Measurements from ENCODE around the gene FGF14.

FGF14 gene

DNA sequence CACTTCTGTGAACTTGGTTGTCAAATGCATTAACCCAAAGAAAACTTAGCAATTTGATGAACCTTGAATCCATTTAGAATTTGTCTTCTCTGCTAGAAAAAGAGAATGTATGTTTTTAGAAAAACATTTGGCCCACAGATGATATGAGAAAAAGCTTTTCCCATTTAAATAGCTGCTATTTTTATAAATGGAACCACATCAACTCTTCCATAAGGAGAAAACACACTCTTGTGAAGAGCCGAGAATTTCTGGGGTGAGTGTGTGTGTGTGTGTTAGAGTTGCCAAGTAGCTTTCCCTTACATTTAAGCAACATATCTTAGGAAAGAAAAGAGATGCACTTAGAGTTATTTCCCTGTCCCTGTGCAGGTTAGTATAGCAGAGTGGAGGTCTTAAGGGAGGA, 626.6 kb downstream of the FGF14 start:
- TF ChIP-seq, protein P1, sequence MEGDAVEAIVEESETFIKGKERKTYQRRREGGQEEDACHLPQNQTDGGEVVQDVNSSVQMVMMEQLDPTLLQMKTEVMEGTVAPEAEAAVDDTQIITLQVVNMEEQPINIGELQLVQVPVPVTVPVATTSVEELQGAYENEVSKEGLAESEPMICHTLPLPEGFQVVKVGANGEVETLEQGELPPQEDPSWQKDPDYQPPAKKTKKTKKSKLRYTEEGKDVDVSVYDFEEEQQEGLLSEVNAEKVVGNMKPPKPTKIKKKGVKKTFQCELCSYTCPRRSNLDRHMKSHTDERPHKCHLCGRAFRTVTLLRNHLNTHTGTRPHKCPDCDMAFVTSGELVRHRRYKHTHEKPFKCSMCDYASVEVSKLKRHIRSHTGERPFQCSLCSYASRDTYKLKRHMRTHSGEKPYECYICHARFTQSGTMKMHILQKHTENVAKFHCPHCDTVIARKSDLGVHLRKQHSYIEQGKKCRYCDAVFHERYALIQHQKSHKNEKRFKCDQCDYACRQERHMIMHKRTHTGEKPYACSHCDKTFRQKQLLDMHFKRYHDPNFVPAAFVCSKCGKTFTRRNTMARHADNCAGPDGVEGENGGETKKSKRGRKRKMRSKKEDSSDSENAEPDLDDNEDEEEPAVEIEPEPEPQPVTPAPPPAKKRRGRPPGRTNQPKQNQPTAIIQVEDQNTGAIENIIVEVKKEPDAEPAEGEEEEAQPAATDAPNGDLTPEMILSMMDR (conservative IDR thresholded peaks at IDR 0.05; ENCODE audit: low read length), result no peak
- H3K4me3 ChIP-seq (ENCODE audit: low read length), result no peak overlapping the region
- DNase-seq (ENCODE audit: low read depth), result no peak

DNA sequence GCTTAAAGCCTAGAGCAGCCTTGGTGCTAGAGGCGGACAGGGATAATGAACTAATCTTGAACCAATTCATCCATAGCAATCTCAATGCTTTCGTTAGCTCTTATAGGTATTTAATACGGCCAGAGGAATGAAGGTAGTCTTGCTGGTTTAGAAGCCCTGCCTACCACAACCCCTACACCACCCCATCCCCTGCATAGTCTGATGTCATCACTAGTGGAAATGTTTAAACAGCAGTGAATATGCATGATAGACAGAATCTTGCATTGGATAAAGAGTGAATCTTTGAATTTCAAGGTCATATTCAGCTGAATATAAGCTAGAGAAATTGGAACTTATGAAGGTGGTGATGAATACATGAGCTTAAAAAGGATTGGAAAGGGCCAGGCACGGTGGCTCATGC, 627.5 kb downstream of the FGF14 start:
- DNase-seq (ENCODE audit: low read depth), result no peak
- H3K4me3 ChIP-seq (ENCODE audit: low read length), result no peak overlapping the region
- TF ChIP-seq, protein P1 (conservative IDR thresholded peaks at IDR 0.05; ENCODE audit: low read length), result no peak

DNA sequence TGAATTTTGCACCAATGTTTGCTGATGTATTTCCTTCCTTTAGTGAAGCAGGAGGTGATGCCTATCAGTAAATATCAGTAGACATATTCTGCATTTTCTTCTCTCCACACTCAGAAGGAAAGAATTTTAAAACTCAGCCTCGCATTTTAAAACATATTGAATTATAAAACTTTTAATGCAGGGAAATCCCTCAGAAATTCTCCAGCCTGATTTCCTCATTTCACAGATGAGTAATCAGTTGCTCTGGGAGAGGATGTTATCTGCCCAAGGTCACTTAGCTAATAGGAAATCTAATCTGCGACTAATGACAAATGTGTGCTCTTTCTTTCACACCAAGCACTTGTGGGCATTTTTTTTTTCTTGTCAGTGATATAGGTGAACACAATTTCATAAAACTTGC, 628.8 kb downstream of the FGF14 start:
- H3K4me3 ChIP-seq (ENCODE audit: low read length), result no peak overlapping the region
- TF ChIP-seq, protein P1 (conservative IDR thresholded peaks at IDR 0.05; ENCODE audit: low read length), result no peak
- no peak for DNase-seq (ENCODE audit: low read depth)

DNA sequence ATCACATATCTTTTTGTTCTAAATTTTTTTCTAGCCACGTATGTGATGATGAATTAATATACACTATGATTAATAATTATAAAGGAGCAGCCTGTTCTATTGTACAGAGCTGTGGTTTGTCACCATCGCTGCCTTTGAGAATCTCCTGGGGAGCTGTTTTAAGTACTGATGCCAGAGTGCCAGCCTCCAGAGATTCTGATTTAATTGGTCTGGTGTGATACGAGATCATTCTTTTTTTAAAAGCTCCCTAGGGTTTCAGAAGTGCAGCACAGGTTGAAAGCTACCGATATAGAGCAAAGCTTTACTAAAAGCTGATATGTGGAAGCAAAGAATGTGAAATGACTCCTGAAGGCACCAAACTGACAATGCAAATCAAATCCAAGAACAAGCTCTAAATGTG, 634.7 kb downstream of the FGF14 start:
- H3K4me3 ChIP-seq (ENCODE audit: low read length), result no peak overlapping the region
- TF ChIP-seq, protein P1 (conservative IDR thresholded peaks at IDR 0.05; ENCODE audit: low read length), result no peak
- DNase-seq (ENCODE audit: low read depth), result no peak

DNA sequence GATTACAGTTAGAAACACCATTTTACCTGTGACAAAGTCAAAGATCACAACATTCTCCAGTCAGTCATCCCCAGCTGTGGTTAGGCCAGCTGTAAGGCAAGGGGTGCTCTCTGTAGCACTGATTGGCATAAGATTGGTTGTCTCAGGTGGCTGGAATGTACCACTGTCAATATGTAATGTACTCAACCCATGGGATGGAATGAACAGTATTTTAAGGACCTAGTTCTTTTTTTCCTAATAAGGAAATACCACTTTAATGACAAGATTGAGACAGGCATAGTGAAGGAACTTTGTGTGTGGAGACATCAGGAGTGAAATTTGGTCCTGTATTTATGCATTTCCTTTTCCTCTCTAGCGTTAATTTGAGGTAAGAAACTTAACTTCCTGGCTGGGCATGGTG, 638.7 kb downstream of the FGF14 start:
- TF ChIP-seq, protein P1 (conservative IDR thresholded peaks at IDR 0.05; ENCODE audit: low read length), result no peak
- DNase-seq (ENCODE audit: low read depth), result peak; percentile 5
- no peak overlapping the region for H3K4me3 ChIP-seq (ENCODE audit: low read length)

DNA sequence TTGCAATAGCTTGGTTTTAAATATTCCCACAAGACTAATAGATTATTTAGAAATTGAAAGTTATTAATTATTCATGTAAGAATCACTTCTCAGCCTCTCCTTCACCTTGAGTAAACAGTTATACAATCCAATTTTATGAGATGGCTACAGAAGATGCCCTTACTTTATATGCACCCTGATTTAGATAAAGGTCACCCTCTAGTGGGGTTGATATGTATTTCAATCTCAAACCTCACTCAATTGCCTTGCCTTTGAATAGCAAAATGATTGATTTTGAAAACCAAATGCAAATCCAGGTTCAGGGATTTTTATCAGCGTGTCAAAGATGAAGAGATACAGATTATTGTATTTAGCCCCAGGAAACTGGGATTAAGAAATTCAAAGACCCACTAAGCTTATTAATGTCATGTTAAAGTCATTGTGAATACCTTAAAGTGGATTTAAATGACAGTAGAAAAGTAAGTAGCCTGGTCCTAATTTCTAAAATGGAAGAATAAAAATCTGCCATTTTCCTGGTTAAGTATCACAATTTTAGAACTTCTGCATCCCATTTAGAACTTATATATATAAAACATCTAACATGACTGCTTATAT, 644.3 kb downstream of the FGF14 start:
- DNase-seq (ENCODE audit: low read depth), result peak; percentile 61
- H3K4me3 ChIP-seq (ENCODE audit: low read length), result no peak overlapping the region
- TF ChIP-seq, protein P1 (conservative IDR thresholded peaks at IDR 0.05; ENCODE audit: low read length), result peak; percentile 79

DNA sequence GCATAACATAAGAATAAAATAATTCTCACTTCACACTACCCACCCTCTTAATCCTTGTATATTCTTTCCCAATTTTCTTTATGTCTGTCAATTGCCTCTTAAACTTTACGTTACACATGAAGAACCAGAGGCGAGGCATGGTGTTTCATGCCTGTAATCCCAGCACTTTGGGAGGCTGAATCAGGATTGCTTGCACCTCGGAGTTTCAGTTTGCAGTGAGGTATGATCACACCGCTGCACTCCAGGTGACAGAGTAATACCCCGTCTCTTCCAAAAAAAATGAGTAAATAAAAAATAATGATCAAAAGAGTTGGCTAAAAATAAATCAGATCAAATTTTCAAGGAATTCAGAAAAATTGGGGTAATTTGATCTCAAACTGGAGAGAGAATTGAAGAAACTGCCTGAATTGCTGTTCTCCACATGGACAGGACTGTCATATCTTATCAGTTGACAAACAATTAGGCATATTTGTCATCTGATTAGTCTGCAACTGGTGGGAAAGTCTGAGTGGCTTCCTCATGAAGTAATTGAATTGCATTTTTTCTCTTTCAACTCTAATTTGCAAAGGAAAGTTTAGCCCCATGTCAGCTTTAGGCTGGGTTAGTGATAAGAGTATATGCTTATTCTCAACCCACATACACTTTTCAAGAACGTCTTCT, 646.5 kb downstream of the FGF14 start:
- DNase-seq (ENCODE audit: low read depth), result no peak
- TF ChIP-seq, protein P1 (conservative IDR thresholded peaks at IDR 0.05; ENCODE audit: low read length), result no peak
- H3K4me3 ChIP-seq (ENCODE audit: low read length), result no peak overlapping the region
